Stimulated activated CD4-positive, alpha-beta T cell treated with anti-CD3 and anti-CD28 coated beads, Interleukin-15, amount 100 ng/mL, for 48 hours (primary cell): ENCODE measurements around the gene JARID2.

Experiments used
- DNase-seq, 2 donors: peaks; one replicate each; pipeline ENCODE4 v3.0.0-alpha.2; 2020; ENCODE audit warnings: low read depth in 2 of 2

The JARID2 gene

DNA sequence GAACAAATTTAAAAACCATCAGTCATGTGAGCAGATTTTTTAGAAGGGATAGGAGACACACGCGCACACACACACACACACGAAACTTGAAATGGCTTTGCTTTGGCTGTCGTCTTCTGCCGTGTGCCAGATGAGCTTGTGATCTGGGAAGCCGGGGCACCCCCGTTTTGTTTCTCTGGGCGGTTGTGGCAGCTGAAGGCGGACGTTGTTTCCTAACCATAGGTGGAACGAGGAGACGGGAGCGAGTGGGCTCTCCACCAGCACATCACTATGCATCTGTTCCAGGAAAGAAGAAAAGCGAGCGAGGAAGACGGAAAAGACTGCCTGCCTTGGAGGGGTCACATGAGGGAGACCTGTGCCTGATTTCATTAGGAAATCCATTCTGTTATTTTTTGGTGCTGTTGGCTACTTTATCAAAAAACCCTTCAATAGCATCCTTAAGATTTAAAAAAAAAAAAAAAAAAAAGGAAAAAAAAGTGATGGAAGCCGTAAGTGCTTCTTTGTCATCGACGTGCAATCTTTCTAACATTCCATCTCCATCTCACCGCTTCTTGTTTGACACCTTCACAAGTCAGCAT, 274.8 kb downstream of the JARID2 start:
- DNase-seq: no peak

DNA sequence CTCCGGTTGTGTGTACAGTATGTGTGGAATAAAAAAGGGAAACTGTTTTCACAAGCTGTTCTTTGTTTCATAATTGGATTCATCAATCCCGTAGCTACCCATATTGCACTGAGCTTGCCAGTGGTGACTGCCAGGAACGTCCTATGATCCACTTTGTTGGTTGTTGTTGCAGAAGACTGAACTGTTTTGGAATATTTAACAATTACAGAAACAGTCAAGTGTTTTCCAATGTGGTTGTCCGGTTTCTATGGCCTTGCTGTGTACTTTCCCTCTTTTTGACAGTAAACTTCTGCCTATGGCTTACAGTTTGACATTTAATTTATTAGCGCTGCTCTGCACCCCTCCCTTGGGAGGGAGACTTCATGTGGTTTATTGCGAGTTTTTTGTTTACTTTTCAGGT, 275.7 kb downstream of the JARID2 start:
- DNase-seq: no peak

DNA sequence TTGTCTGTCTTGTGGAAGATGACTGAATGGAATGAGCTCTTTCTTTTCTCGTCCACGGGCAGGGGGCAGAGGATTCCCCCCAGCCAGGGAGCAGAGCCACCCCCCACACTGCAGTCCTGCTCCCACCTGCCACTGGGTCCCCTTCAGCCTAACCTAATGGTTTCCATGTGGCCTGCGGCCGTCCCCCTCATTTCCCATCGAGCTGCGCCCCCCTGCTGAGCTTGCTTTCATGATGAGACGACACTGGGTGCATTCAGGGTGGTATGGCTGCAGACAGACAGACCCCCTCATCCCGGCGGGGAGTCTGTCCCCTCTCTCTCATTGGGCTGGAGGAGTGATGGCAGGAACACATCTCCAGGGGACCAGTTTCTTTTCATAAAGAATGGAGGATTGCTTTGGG, 276.2 kb downstream of the JARID2 start:
- DNase-seq: no peak

DNA sequence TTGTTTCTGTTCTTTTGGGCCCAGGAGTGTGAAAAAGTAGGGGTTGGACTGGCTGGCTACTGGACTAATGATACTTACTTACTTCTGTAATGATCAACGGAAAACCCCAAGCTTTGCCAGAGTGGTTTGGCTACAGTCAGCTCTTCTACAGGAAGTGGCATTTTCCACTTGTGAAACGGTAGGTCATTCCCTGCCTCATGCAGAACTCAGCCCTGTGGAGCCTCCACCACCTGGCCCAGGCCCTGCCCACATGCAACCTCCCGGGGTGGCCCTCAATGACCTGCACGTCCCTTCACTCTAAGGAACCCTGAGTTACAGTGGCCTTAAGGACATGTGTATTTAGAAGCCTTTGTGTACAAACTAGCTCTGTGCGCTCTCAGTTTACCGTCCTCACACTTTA, 276.6 kb downstream of the JARID2 start:
- DNase-seq: no peak

DNA sequence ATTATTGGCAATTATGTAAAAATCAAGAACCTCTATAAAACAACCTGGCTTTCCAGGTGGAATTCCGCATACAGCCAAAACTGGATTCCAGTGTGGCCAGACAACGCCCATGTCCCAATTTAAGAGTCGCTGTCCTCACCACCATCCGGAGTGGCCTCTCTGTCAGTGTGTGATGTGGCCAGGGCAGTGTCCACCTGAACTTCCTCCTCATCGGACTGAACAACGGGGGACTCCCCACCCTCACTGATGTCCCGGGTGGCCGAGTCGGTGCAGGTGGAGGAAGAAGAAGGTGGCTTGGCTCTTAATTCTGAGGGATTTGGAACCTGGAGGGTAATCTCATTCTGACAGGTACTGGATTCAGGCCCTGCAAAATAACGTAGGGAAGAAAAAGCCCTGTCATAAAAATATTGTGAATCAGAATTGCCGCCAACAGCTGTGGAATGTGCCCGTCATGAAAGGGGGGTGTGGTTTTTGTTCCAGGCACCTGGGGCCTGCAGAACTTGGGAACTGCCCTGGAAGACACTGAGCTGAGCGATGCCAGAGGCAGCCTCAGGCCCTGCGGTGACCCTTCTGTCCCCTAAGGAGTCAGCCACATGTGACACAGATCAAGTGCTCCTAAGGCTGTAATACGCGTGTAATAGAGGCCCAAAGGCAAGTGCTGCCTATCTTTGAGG, 277.1 kb downstream of the JARID2 start:
- DNase-seq: no peak

DNA sequence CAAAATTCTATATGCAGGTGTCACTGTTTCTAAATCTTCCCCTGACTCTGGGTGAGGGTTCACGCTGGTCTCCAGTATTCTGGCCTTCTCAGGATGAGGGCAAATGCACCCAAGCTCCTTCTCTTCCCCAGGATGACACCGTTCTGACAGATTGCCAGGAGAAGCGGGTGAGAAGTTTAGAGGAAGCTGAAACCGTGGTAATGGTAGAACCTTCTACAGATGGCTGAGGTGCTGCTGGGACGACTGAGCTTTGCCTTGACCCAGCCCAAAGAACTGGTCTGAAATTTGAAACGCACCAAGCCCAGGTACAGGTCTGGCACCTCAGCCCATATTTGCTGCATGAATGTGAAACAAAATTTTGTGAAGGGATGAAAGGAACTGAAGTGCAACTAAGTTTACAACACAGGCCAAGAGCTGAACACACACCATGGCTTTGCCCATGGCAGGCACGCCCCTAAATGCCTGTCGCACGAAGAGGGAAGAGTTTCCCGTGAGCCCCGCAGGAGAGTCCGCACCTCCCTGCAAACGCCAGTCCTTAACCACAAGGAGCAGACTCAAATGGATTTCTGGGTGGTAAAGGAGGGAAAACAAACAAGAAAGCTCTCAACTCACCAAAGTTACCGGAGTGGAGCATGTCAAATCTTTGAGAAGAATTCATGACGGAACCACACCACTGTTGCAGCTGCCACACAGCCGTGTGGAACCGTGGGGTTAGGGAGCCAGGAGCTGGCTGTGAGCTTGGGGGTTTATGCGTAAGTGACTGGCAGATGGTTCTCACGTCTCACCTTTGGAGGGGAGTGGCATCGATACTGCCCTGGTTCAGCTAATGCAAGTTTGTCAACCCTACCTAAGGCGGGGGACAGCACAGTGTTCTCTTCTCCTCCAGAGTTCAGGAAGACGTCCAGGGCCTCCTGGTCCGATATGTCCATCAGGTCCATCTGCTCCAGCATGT, 278.1 kb downstream of the JARID2 start:
- no peak for DNase-seq

DNA sequence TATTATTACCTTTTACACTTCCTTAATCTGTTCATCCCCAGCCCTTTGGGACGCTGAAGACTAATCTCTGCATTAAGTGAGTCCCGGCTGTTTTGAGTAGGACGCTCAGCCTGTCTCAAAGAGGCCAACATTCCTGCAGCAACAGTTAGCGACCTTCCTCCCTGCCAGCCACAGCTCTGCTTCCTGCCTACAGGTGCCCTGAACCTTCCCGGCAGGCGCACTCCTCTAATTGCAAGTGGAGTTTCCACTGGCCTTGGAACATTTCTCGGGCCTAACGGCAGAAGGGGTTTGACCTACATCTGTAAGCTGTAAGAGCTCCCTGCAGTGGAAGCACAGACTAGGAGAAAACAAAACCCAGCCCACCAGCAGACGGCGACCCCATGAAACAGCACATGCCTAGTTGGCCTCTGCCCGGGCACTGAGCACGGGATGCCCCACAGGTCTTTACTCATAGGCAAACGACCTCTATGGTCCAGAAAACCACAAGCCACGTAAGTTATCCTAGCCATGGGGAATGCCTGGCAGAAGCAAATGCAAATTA, 279.1 kb downstream of the JARID2 start:
- no peak for DNase-seq

DNA sequence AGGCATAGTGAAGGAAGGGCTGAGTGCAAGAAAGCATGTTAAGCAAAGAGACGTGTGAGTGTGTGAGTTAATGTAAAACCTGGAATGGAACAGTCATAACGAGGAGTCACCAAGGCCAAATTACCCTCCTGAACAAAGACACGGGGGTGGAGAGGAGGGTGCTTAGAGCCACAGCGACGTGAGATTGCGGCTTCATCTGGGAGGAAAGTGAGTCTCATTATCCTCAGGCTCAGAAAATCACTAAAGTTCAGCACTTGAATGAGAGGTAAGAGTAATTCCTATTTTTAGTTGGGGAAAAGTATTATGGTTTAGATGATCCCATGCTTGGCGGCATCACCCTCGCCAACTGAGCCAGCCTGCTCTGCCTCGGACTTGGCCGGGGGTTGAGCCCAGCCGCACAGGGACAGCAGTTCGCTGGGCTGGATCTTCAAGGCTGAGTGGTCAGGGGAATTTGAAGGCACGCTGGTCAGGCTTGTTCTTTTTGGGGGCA, 280.4 kb downstream of the JARID2 start:
- no peak for DNase-seq

DNA sequence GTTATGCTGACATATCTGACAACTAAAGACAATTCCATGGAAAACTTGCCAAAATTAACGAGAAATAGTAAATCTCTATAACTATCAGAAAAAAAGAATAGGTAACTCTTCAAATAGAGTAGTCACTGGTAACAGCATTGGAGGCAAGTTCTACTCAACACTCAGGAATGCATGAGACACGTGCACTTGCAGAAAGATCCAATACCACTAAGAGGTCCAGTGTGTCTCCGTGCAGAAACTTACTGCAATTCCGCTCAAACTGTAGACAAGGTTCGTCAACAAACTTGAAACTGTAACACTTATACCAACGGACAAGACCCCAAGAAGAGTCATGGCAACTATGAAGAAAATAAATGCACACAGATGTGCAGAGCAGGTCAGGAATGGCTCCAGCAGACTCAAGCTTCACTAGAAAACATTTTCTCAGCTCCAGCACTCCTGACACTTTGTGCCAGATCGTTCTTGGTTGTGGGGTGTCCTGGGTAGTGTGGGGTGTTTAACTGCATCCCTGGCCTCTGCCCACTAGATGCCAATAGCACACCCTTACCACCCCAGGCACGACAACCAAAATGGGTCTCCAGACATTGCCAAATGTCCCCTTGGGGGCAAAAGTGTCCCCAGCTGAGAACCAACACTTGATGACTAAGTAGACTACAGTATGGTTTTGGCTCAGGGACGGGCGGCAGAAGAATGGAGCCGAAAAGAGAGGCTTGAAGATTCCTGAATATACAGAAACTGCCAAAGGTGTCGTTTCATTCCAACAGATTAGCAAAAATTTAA, 282.2 kb downstream of the JARID2 start:
- no peak for DNase-seq

DNA sequence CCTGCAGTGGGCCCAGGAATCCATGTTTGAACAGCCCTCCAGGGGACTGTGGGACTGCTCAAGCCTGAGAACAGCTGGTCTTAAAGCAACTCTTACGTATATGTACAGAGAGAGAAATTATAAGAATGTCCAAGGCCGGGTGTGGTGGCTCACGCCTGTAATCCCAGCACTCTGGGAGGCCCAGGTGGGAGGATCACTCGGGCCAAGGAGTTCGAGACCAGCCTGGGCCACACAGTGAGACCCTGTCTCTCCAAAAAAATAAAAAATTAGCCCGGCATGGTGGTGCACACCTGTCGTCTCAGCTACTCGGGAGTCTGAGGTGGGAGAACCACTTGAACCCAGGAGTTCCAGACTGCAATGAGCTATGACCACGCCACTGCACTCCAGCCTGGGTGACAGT, 283.0 kb downstream of the JARID2 start:
- DNase-seq: no peak

DNA sequence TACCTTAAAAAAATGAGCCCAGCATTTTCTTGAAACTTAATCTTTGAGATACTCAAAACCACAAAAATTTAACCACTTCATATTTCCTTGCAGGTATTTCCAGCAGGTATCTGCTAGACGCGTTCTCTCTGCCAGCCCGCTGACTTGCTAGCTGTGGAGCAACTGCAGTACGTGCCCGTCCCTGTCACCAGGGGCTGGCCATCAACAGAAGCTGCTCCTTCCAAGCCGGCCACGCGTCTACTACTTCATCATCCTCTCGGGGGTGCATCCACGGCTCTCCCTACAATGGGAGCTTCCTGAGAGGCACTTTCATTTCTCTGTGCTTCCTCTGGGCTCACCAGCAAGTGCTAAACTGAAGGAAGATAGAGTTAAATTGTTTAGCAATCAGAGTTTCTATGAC, 284.5 kb downstream of the JARID2 start:
- DNase-seq: no peak

DNA sequence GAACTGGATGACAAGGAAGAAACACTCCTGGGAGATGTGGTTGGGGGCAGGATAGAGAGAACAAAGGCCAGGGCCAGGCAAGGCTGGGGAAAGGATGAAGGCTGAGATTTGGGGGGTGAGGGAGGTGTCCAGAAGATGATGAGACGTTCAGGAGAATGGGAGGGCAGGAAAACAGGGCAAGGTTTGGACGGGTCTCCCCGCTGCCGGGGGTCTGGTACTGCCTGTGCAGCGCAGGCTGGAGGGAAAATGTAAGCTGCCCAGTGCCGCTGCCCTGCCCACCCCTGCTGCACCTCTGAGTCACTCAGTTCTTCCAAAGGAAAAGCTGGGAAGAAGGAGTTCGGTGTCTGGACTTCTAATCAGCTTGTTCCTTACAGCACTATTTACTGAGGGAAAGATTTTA, 286.1 kb downstream of the JARID2 start:
- no peak for DNase-seq

DNA sequence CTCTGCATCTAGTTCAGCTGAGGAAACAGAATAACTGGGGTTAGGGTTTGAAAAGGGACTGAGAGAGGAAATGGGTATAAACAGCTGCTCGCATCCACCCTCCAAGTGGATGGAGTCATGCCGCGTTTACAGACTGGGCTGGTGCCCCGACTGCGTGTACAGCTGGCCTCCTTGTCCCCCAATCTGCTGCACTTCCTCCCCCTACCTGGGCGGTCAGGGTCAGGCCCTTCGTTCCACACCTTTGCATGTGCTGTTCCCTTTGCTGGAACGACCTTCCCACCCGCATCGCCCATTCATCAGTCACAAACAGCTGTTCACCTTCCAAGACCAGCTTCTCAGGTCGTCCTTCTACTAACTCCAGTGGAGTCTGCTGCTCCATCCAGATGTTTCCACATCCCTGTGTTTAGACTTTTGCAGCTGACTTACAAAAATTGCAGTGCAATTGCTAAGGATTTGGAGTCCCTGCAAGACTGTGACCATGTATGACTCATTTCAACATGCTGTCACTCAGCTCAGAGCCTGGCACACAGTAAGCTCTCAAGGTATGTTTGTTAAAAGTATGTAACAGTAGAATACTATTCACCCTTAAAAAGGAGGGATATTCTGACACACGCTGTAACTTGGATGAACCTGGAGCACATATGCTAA, 287.6 kb downstream of the JARID2 start:
- DNase-seq: no peak

DNA sequence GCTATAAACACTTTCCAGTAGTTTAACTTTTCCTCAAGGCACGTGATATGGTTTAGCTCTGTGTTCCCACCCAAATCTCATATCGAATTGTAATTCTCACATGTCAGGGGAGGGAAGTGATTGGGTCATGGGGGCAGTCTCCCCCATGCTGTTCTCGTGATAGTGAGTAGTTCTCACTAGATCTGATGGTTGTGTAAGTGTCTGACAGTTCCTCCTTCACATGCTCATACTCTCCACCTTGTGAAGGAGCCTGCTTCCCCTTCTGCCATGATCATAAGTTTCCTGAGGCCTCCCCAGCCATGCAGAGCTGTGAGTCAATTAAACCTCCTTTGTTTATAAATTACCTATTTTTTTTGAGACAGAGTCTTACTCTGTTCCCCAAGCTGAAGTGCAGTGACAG, 289.1 kb downstream of the JARID2 start:
- no peak for DNase-seq

DNA sequence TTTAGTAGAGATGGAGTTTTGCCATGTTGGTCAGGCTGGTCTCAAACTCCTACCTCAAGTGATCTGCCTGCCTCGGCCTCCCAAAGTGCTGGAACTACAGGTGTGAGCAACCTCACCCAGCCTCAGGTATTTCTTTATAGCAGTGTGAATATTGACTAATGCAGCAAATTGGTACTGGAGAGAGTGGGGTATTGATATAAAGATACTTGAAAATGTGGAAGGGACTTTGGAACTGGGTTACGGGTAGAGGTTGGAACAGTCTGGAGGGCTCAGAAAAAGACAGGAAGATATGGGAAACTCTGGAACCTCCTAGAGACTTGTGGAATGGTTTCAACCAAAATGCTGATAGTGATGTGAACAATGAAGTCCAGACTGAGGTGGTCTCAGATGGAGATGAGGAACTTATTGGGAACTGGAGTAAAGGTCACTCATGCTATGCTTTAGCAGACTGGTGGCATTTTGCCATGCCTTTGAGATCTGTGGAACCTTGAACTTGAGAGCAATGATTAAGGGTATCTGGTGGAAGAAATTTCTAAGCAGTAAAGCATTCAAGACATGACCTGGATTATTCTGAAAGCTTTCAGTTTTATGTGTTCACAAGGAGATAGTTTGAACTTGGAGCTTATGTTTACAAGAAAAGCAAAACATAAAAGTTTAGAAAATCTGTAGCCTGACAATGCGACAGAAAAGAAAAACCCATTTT, 289.8 kb downstream of the JARID2 start:
- DNase-seq: no peak

DNA sequence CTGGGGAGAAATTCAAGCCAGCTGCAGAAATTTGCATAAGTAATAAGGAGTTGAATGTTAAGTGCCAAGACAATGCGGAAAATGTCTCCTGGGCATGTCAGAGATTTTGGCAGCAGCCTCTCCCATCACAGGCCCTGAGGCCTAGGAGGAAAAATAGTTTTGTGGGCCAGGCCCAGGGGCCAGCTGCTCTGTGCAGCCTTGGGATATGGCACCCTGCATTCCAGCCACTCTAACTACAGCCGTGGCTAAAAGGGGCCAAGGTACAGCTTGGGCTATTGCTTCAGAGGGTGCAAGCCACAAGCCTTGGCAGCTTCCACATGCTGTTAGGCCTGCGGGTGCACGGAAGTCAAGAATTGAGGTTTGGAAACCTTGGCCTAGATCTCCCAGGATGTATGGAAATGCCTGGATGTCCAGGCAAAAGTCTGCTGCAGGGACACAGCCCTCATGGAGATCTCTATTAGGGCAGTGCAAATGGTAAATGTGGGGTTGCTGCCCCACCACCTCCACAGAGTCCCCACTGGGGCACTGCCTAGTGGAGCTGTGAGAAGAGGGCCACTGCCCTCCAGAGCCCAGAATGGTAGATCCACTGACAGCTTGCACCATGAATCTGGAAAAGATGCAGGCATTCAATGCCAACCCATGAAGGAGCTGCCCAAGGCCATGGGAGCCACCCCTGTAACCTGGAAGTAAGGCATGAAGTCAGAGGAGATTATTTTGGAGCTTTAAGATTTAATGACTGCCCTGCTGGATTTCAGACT, 290.5 kb downstream of the JARID2 start:
- no peak for DNase-seq

DNA sequence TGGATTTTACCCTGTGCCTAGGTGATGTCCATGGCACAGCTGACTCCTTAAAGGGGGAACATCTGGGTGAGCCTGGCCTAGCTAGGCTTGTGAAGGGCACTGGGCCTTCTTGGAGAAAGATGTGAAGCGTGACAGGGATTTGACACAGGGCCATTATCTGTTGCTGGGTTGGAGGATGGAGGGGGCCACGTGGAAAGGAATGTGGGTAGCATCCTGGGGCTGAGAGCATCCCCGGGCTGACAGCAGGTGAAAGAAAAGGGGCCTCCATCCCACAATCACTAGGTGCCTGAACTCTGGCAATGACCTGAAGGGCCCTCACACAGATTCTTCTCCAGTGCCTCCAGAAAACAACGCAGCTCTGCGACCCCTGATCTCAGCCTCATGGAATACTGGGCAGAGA, 292.2 kb downstream of the JARID2 start:
- no peak for DNase-seq

DNA sequence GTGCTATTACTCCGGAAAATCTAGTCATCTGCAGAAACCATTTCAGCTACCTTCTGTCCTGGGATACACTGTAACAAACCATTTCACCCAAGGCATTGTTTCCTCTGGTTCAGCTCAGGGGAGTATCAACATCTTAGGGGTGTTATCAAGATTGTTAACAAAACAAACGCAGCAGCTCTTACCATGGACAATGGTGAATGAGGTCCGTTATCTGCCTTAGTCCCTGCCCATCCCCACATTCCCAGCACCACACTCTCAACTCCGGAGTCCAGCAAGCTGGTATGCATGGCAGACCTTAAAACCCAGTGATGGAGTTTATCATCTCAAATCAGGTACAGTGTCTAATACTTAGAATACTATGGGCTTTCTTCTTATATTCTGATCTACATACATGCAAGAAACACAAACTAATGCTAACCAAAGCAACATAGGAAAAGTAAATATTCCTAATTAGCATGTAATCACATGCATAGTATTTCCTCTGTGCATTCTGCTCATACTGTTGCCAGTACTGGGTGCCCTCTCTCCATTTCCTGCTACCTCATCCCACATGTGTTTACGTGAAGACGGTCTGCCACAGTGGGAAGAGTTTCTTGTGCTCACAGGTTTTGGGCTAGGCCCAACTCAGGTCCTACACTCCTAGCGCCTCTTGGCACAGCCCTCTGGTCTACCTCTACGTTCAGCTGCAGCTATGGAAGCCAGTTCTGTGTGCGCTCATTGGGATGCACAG, 293.1 kb downstream of the JARID2 start:
- no peak for DNase-seq

DNA sequence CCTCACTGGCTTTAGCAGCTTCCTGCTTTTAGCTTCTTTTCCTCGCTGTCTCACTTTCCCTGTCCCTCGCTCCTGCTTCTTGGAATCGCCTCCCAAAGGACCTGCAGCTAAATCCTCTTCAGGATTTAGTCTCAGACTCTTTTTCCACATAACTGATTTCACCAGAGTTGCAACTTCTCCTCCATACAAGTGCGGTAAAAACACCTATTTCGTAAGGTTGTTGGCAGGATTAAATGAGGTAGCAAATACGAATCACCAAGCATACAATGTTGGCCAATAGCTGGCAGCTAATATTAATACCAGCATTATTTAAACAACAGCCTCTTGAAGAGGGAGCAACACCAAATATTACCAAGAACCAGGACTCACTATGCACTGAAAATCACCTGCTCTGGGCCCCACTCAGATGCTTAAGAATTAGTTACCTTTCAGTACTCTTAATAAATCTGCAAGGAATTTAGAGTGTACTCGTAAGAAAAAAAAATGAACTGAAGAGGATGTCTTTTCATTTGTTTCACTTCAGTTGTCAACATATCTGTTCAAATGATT, 293.9 kb downstream of the JARID2 start:
- no peak for DNase-seq
